UCSD-AML1 (cell line): ENCODE measurements around the gene HOXA1.

Experiments
- DNase-seq: peaks from one replicate; lab custom pipeline; 2025; ENCODE audit not compliant: unreplicated experiment; lab: John Stamatoyannopoulos, UW

The HOXA1 gene

DNA sequence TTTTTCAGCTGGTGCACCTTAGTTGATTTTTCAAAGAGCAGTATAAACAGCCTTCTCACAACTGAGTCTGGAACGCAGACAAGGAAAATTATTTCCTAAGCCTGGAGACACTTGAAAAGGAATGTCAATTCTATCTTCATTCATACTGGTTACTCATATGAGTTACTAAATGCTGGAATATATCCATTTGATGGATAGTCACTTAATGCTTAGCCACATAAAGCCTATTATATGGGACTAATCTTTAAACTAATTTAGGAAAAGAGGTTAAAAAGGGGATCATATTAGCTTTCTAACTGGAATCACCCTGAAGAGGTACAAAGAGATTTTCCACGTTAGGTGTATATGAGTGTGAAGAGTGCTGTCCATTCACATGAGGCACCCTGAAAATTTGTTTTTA is 36.4 kb upstream of the HOXA1 start:
- DNase-seq, result no peak

DNA sequence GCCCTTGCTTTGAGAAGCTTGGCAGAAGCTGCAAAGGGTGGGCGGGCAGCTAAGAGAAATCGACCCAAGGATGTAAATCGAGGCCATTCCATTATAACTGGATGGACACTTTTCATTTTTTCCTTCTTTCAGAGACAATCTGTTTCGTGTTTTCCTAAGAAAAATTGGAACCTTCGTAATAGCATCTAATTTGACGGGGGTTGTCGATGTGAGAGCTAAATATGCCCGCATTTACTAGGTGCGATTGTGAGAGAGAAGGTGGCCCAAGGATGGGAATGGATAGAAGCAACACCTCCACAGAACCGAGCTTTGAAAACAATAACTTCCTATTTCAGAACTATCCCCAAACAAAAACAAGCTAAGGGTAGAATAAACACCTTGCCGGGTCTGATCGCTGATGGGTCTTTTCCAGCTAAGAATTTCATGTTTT is 35.6 kb upstream of the HOXA1 start:
- DNase-seq, result no peak

DNA sequence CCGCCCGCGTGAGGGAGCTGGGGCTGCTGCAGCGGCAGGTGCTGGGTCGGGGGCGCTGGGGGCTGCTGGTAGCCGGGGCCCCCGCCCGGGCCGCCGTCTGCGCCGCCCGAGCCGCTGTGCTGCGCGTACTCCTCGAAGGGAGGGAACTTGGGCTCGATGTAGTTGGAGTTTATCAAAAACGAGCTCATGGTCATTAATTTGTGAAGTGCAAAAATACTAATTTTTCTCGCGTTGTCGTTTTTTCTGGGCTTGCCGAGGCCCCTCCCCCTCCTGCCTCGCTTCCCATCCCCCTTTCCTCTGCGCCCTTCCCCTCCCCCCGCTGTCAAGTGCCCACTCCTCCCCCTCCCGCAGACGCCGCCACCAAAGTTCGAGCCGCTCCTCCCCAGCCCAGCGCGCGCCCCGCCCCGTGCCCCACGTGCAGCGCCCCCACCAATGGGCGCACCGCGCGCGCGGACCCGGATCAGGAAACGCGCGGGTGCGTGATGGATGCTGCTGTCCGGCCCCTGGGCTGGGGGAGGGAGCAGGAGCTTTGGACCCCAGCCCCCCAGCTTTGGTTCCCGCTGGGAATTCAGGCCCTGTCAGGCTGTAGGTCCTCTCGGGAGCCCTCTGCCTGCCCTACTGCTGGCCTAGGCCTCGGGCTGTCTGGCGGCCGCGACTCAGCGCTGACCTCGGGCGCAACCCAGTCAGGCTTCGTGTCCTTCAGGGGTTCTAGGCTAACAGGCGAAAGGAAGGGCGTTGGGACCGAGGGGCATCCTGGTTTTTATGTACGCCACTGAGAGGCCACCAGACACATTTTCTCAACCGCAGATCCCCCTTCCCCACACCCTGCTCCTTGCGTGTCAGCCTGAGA is 35.0 kb upstream of the HOXA1 start, which contains the start of gene HOXA4:
TSS of gene HOXA4 (minus strand) at position 218 of the 850 bp plus-strand sequence. CDS start at position 194, 24 bp downstream.
- no peak for DNase-seq

DNA sequence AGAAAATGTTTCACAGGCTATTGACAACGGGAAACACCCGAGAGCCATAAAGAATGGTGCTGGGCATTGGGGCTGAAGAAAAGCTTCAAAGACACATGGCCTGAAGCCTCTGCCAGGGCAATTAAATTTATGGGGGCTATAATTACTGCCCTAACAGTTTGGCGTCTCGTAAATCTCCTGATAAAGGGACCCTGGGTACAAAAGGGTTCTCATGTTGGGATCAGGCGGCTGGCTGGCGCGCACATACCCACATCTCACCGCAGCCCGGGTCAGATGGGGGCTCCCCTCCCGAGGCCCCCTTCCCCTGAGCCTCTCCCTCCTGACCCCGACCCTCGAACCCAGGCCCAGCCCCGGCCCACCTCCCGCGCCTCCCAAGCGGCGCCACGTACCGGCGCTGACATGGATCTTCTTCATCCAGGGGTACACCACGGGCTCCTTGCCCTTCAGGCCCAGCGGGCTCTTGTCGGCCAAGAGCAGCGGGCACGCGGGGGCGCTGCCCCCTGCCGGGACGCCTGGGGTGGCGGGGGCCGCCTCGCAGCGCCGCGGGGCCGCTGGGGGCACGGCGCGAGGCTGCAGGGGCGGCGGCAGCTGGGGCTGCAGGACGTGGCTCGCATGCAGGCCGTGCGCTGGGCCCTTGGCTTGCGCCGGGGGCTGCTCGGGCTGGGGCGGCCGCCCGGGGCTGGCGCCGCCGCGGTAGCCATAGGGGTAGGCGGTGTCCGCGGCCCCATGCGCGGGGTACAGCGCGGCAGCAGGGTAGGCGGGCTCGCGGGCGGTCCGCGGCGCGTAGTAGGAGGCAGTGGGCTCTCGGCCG is 34.1 kb upstream of the HOXA1 start:
- DNase-seq, result no peak

DNA sequence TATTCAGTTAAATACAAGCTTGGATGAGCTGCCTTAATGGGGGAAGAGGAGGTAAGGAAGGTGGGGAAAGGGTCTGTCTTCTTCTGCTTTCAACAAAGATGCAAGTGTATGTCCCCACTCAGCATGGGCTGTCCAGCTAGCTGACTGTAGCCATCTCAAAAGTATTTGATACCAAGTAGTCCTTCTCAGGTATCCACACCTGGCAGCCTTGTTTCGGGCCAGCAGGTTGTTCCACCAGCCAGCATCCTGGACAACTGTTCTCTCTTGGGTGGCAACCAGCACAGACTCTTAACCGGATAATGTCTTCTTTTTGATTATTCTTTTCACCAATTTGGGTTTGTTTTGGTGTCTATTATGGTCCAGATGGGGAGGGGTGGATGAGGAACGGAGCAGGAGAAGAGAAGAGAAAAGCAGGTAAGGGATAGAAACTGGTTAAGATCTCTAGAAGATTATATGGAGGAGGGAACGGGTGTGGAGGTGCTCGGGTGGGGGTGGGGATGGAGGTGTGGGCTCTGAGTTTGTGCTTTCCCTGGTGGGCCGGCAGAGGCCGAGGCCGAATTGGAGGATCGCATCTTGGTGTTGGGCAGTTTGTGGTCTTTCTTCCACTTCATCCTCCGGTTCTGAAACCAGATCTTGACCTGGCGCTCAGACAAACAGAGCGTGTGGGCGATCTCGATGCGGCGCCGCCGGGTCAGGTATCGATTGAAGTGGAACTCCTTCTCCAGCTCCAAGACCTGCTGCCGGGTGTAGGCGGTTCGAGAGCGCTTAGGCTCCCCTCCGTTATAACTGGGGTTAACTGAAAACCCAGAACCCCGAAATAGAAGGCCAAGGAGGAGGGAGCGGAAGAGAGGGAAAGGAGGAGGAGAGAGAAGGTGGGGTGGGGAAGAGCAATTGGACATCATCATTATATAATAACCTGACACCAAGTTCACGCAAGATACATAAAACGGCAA is 33.3 kb upstream of the HOXA1 start:
- DNase-seq, result no peak

DNA sequence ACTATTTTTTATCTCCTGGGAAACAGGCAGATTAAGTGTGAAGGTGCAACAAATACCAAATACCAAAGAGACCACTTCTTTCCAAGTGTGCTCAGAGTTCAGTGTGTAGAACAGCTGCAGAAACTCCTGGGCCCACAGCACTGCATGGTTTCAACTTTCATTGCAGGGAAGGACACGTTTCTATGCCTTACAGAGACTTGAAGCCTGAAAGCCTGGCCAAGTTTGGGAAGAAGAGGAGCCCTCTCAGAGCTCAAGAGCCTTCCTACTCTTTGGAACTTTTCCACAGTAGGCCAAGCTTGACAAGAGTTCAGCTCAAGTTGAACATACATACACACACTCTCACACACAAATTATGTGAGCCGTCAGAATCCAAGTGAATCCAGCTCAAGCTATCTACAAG is 32.2 kb upstream of the HOXA1 start:
- no peak for DNase-seq

DNA sequence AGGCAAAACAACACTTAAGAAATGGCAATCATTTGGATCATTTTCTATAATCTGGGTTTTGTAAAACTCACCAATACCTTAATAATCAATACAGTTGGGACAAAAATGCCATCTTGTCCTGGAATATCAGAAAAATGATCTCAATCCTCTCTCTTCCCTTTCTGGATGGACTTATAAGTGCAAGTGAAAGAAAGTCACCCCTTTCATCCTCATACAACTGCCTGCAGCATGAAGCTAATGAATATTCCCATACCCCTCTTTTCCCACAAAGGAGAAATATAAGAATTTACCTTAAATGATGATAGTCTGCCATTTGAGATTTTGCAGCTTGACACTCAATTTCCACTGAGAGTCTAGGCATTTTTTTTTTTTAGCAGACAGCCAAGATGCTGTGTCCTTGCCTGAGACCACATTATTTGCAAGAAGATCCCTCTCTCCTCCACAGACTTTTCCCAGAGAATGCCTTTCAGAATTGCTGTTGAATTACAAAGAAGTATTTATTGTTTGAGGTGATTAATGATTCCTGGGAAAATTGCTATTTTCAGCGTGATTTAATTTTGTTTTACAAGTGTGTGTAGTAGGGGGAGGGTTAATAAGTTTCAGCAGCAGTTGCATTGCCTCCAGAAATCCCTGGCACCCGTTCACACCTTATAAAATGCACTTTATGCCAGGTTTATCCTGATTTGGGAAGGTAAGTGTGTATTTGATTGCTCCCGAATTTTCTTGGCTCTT is 31.0 kb upstream of the HOXA1 start:
- no peak for DNase-seq

DNA sequence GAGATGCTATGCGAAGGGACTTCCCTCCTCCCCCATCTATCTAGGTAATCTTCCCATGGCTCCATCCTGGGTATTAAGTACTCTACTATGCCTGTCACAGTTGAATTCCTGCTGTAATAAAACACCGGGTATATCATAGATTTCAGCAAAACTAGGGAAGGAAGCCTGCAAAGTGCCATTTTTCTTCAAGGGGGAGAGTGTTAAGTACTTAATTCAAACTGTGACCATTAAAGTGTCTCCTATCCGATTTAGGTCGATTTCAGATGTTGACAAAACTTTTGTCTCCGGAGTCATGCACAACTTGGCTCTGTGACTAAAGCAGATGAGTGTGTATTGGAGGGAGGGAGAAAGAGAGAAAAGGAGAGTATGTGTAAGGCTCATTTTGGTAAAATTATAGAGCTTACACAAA is 30.2 kb upstream of the HOXA1 start:
- no peak for DNase-seq

DNA sequence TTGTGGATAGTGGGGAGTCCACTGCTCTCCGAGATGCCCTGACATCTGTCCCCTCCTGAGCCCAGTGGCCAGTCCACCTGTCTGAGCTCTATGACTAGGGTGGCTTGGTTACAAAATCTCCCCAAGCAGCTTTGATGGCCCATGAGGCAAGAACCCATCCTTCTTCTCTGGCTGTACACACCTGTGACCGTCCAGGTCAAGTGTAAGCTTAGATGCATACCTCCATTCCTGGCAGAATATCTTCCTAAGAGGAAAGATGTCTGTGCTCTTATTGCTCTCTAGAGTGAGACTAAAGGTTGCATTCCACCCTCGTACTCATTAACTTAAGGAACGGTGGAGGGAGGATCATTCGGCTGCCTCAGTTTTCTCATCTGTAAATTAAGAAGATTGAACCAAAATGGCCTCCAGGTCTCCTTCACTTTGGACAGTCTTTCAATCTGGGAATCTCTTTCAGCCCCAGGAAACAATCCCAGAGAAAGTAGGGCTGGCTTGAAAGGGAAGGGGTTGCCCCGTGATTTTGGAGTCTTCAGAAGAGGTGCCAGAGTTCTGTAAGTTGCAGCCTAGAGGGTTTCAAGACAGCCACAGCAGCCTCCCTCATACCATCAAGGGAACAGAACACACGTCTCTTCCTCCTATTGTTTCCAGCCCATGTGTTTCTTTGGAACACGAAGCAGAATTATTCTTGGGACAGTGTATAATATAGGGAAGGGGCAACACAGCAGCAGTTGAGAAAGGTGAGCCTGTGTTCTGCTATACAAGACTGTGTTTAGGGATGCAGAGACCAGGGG is 29.3 kb upstream of the HOXA1 start:
- no peak for DNase-seq

DNA sequence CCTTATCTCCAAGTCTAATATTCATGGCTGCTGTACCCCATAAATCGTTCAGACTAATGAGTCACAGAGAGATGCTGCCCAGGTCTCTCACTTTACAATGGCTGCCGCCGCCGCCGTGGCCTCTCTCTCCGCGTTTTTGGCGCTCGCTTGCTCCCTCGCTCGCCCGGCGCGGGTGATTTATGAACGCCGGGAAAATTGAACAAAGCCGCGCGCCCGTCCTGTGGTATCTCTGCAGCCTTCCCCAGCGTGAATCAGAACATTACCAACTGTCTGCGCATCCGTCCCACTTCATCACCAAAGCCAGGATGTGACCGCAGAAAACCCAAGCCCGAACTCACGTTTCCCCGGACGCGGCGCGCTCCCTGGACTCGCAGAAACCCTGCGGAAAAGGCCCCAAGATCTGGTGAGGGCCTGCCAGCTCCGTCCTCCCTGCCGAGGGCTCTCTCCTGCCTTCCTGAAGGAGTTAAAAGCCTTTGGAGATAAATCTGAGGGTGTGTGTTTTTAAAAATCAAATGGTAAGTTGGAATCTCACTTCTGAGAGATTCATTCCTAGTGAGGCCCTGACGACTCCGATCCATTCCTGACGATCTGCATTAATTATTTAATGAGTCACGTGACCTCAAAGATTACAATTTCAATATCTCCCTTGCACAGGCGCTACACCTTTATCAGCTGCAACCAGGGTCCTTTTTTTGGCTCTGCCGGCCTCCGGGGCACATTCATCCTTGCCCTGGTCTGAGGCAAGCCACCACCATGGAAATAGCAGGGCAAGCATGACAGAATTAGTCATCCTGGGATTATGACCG is 28.5 kb upstream of the HOXA1 start:
- DNase-seq, result no peak

DNA sequence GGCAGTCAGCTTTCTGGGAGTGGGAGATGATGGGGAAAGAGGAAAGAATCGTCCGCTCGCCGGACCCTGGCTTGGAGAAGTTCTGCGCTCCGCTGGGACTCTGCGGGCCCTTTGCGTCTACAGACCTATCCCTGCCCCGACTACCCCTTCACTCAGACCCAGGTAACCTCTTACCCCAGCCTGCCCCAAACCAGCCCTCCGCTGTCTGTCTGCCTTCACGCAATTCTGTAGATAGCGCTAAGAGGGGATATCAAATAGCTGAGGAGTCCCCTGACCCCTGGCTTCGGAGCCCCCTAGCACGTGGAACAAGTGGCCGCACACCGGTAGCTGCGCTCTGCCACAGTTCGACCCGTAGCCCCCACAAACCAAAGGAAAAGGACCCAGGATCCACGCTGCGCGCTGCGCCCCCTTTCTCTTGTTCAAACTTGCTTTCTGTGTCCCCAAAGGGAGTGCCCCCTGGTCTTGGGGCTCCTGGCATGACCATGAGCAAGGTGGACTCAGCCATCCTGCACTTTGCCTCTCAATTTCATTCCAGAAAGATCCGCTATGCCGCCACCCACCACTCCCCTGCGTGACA is 27.8 kb upstream of the HOXA1 start:
- DNase-seq, result no peak

DNA sequence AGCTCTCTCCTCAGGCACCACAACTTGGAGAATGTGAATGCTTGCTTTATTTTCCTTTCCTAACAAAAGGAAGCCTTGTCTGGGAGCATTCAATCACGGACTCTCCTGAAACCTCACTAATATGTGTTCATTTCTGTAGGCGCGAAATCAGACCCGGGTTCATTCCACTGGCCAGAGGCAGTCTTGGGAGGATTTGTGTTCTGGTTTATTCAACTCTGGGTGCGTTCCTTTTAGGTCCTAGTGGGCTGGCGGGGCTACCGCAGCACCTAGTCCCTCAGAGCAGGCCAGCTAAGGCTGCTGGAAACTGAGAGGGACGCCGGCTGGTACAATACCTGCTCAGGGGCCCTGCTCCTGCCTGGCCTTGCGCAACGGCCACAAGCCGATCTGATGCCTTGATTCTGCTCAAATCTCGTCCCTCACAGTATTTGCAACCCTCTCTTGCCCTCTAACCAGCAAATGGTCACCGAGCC is 27.2 kb upstream of the HOXA1 start:
- no peak for DNase-seq

DNA sequence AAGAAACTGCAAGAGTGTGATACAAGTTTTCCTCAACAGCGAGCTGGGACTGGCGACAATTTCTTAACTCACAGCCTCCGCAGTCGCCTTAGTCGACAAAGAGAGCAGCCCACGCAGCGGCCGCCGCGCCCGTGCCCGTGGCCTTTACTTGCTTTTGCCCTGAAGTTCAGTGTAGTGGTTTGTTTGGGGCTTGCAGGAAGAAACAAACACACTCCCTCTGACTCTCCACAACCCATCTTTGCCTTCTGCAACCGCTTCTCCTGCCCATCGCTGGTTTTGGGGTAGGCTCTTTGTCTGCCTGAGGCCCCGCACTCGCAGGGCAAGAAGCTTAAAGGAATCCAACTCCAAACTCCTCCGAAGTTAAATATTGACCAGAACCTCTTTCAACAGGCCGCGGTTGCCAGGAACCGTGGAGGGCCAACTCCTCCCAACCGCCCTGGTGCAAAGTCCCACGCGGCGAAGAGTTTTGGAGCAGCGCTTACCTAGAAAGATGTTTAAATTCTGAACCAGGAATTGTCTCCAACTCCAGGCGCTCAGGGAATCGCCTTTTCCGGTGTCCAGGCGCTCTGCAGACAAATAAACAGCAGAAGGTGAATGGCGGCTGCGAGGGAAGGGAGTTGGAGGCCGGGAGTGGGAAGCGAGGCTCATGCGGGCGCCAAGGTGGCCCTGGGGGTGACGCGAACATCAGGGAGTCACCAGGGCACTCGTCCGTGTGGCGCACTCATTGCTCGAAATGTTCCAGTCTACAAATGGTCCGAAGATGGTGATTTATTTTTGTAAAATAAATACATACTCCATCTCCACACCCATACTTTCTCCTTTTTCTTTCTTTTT is 26.5 kb upstream of the HOXA1 start:
- DNase-seq, result no peak

DNA sequence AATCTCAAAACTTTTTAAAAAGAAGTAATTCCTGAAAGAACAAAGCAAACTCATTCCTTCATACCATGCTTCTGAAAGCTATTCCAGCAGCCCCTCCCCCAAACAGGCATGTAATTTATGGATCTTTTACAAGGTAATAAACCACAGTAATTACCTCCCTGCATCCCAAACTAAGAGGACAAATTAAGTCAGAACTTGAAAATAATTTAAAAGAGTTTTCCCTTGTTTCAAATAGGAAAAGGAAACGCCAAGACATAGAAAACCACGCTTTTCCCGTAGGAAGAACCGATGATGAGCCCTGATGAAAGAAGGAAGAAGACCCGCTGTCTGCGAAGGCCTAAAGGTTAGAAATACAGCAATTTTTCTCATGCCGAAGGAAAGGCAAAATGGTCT is 25.9 kb upstream of the HOXA1 start:
- DNase-seq, result no peak

DNA sequence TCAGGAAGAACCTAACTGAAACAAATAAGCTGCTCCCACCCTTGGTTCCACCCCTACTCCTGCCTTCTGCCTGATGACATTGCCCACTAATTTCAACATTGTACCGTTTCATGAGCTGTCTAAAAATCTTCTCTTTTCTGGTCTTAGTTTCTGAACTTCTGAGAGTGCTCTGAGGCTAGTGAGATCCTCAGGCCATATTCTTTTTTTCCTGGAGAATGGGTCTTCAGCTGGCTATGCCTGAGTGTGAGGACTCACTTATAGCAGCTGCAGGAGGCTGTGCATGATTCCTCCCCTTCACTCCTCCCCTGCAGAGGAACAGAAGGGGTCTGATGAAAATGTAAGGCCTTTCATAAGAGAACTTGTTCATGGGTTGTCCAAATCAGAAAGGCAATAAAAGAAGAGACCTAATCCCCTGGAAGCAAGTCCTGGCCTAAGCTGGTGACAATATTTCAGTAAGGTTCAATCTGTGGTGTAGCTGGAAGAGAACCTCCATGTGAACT is 23.7 kb upstream of the HOXA1 start:
- no peak for DNase-seq

DNA sequence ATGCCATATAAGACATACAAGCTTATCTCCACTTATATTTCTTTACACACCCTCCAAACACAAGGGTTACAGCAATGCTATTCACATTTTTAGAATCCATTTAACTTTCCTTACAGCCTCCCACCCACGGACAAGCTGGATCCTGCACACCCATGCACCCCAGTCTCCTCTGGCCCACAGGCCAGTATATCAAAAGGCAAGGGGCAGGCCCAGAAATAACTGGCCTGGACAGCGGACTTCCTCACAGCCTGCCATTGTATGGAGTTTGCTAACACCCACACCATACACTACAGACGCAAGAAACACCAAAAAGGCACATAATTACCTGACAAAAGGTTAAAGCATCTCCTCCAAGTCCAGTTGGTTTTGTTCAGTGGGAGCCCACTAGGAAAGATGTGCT is 22.8 kb upstream of the HOXA1 start:
- no peak for DNase-seq

DNA sequence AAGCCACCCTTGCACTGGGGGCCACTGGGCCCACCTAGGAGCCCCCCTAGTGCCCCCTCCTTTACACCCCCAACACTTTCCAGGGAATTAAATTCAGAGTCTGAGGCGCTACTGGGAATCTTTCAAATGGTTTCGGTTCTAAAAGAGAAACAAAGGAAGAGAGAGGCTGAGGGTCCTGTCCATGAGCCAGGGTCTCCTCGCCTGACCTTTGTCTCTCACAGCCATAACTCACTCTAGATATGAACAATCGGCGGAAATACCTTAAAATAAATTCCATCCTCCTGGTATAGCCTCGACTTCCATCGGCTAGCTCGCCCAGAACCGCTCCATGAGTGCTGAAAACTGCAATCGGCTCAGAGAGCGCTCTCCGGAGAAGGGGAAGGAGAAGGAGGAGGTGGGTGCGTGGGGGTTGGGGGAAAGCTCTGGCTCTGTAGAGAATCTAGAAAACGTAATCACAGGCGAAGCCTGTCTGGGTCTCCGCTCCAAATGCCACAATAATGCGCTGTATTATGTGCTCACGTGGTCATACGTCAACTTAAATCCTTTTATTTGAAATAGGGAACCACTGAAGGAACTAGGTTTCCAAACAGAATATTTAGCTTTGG is 22.2 kb upstream of the HOXA1 start:
- no peak for DNase-seq
